ENCODE measurements around the gene CGNL1. TPM values are rescaled to one million over a fixed set of nuclear protein-coding genes. Genes with fewer than 3 reads are reported as not detected.

Gene CGNL1
- total RNA-seq, 1 donor from 2014 or later: 31.9 TPM

DNA sequence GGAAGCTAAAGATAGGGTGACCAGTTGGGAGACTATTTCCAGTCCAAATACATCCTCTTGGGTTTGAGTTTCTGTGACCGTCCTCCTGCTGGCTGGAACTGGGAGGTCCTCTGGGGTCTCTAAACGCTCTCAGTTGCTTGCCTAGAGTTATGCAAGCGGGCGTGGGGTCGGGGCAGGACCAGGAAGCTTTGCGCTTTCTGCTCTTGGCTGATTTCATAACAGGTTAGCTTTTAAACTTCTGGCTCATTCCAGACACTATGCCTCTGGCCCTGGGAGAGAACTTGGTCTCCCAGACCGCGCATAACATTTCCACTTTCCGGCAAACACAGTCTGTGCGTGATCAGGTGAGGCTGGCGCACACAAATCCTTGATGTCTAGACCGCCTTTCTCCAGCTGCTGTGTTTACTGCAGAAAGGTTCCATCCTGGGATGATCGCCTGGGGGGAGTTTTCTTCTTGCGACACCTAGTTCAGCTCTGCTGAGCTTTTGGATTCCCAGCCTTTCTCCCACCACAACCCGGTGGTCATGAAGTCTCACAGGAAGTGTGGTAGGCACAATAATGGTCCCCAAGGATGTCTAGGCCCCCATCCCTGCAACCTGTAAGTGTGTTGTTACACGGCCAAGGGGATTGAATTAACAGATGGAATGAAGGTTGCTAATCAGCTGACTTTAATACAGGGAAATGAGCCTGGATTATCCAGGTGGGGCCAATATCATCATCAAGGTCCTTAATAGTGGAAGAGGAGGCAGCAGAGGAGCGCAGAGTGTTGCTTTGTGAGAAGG, 23.6 kb upstream of the CGNL1 start:
- Histone ChIP-seq H3K9me3 (replicated peaks) (peaks cover 7% of the 10 kb centered on the region), H3K36me3 (no peaks in the 10 kb centered on the region), H3K4me1 (no peaks in the 10 kb centered on the region), H3K4me3 (no peak overlapping the region), H3K27me3 (ENCODE audit: low read depth) (peaks cover 22% of the 10 kb centered on the region), H3K27ac (replicated peaks) (no peak overlapping the region)
- no peak for DNase-seq
- intact Hi-C loops (cut with micrococcal nuclease): no loop called here
- TF ChIP-seq, protein P1, sequence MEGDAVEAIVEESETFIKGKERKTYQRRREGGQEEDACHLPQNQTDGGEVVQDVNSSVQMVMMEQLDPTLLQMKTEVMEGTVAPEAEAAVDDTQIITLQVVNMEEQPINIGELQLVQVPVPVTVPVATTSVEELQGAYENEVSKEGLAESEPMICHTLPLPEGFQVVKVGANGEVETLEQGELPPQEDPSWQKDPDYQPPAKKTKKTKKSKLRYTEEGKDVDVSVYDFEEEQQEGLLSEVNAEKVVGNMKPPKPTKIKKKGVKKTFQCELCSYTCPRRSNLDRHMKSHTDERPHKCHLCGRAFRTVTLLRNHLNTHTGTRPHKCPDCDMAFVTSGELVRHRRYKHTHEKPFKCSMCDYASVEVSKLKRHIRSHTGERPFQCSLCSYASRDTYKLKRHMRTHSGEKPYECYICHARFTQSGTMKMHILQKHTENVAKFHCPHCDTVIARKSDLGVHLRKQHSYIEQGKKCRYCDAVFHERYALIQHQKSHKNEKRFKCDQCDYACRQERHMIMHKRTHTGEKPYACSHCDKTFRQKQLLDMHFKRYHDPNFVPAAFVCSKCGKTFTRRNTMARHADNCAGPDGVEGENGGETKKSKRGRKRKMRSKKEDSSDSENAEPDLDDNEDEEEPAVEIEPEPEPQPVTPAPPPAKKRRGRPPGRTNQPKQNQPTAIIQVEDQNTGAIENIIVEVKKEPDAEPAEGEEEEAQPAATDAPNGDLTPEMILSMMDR (IDR thresholded peaks at IDR 0.05; ENCODE audit: borderline replicate concordance): no peak

DNA sequence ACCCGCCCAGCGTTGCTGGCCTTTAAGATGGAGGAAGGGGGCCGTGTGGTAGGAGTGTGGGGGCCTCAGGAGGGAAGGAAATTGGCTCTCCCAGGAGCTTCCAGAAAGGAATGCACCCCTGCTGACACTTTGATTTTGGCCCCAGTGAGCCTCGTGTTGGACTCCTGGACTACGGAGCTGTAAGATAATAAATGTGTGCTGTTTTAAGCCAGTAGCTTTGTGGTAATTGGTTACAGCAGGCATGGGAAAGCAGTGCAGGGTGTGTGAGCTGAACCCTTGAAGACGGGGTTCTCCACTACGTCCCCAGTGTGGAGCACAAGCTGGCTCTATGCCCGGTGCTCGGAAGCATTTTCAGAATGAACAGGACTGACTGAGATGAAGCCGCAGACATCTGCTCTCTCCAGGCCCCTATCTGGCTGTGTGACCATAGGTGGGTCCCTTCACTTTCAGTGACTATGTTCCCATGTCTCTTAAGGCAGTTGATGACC, 22.9 kb upstream of the CGNL1 start:
- H3K27me3 ChIP-seq (ENCODE audit: low read depth): peaks cover 22% of the 10 kb centered on the region
- H3K9me3 ChIP-seq (replicated peaks): peaks cover under 1% of the 10 kb centered on the region
- no peak overlapping the region for H3K27ac ChIP-seq (replicated peaks)
- intact Hi-C loops (cut with micrococcal nuclease): no loop called here
- no peaks in the 10 kb centered on the region for H3K4me1 ChIP-seq
- TF ChIP-seq, protein P1 (IDR thresholded peaks at IDR 0.05; ENCODE audit: borderline replicate concordance): no peak
- no peaks in the 10 kb centered on the region for H3K36me3 ChIP-seq
- no peak overlapping the region for H3K4me3 ChIP-seq
- DNase-seq: no peak

DNA sequence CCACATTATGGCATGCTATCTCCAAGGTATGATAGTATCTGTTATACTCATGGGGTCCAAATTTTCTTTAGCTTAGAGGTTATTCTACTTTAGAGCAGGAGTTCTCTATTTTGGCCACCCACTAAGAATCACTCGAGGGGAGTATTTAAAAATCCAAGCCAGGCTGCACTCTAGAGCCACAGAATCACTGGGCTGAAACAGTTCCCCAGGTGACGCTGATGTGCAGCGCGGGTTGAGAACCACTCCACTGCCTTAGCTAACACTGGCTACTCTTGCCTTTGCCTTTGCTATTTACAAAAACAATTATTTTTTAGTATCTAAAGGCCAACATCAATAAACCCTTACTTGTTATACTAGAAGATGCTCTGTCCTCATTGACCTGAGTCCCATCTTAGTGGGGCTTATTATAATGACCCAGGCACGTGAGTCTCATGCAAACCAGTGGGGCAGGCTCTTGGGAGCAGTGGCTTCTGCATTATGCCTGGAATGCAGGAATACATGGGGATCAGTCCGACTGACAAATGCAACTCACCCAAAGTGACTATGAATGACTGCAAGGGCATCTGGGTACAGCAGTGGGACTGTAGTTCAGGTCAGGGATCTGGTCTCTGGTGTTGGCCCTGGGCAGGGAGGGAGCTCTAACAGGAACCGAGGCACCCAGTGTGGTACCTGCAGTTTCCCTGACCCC, 21.7 kb upstream of the CGNL1 start:
- Histone ChIP-seq H3K27me3 (ENCODE audit: low read depth) (peaks cover 22% of the 10 kb centered on the region), H3K4me3 (no peak overlapping the region), H3K27ac (replicated peaks) (no peak overlapping the region), H3K9me3 (replicated peaks) (no peaks in the 10 kb centered on the region), H3K4me1 (no peaks in the 10 kb centered on the region), H3K36me3 (no peaks in the 10 kb centered on the region)
- TF ChIP-seq, protein P1 (IDR thresholded peaks at IDR 0.05; ENCODE audit: borderline replicate concordance): no peak
- intact Hi-C loops (cut with micrococcal nuclease): no loop called here
- DNase-seq: no peak

GRCh38 chr15:57355259-57355658, 21.0 kb upstream of the CGNL1 start:
- no peaks in the 10 kb centered on the region for H3K9me3 ChIP-seq (replicated peaks)
- H3K4me3 ChIP-seq: no peak overlapping the region
- H3K4me1 ChIP-seq: no peaks in the 10 kb centered on the region
- H3K27ac ChIP-seq (replicated peaks): no peak overlapping the region
- DNase-seq: no peak
- intact Hi-C loops (cut with micrococcal nuclease): no loop called here
- peaks cover 22% of the 10 kb centered on the region for H3K27me3 ChIP-seq (ENCODE audit: low read depth)
- no peaks in the 10 kb centered on the region for H3K36me3 ChIP-seq
- TF ChIP-seq, protein P1 (IDR thresholded peaks at IDR 0.05; ENCODE audit: borderline replicate concordance): no peak

- intact Hi-C loops (cut with micrococcal nuclease): no loop called here
- no peak overlapping the region for H3K27ac ChIP-seq (replicated peaks)
- DNase-seq: no peak
- H3K4me1 ChIP-seq: no peaks in the 10 kb centered on the region
- H3K27me3 ChIP-seq (ENCODE audit: low read depth): peaks cover 22% of the 10 kb centered on the region
- no peaks in the 10 kb centered on the region for H3K9me3 ChIP-seq (replicated peaks)
- no peaks in the 10 kb centered on the region for H3K36me3 ChIP-seq
- TF ChIP-seq, protein P1 (IDR thresholded peaks at IDR 0.05; ENCODE audit: borderline replicate concordance): no peak
- H3K4me3 ChIP-seq: no peak overlapping the region
These were observed 20.1 kb upstream of the CGNL1 start for GRCh38 chr15:57356178-57356577.
